ENCODE data around the gene GALM.

- TF ChIP-seq POLR2A (IDR thresholded peaks at IDR 0.05) (no peak), CTCF (IDR thresholded peaks at IDR 0.05) (no peak), POLR2AphosphoS5 (IDR thresholded peaks at IDR 0.05) (no peak)
These were observed 17.7 kb upstream of the GALM start for GRCh38 chr2:38648107-38648761.
